Dedifferentiated amniotic fluid mesenchymal stem cell (primary cell): ENCODE results near the gene LIPG.

Experiments
- DNase-seq: peaks from one replicate; pipeline ENCODE4 v3.0.0-alpha.2; 2016; ENCODE audit errors: extremely low spot score

Gene LIPG

DNA sequence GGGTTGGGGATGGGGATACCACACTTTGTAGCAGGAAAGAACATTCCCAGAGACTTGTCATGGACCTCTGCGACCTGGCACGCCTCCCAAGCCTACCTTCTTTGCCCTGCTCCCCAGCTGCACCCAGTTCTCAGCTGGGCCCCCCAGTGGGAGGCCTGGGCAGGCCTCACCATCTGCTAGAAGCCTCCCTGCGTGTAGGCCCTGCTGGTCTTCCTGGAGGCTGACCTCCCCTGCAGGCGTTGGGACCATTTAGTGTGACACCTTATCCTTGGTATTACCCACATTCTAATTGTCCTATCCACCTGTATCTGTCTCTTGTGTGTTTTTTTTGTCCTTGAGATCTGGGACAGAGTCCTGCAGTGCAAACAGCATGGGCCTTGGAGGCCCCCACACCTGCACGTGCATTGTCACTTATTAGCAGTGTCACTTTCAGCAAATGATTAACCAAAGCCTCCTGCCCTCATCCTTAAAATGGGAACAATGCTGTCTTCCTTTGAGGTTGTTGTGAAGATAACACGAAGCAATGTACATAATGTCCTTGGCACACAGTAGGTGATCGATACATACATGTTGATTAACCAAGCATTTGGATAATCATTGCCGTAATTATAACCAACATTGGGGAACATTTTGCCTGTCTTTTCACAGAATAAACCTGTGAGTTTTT is 77.2 kb downstream of the LIPG start:
- no peak for DNase-seq

DNA sequence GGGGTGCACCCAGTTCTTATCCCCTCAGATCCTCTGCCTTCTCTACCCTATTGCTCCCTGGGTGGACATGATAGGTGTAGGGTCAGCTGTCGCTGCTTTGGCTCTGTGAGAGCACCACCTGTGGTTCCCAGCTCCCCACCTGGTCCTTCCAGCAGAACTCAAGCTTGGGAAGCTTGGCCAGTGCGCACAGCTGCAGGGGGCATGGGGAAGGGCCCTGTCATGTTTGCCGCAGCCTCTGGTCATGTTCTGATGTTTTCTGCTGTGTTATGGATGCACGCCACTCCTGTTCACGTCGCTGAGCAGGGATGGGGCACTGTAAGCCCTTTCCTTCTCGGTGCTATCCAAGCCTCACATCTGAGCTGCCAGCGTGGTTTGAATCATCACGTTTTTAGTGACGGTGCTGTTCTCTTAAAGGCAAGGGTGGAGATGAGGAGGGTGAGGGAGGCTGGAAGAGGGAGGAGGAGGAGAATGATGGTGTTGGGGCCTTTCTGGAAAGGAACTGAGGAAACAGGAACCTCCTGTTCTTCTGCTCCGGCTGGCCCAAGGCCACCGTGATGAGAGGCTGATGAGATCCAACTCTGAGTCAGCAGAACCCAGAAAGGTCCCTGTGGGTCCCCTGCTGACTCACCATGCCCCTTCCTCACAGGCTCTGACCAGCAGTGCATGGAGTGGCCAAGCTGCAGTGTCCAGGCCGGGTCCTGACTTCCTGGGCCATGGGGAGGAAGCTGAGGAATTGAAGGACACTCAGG is 78.0 kb downstream of the LIPG start:
- no peak for DNase-seq

DNA sequence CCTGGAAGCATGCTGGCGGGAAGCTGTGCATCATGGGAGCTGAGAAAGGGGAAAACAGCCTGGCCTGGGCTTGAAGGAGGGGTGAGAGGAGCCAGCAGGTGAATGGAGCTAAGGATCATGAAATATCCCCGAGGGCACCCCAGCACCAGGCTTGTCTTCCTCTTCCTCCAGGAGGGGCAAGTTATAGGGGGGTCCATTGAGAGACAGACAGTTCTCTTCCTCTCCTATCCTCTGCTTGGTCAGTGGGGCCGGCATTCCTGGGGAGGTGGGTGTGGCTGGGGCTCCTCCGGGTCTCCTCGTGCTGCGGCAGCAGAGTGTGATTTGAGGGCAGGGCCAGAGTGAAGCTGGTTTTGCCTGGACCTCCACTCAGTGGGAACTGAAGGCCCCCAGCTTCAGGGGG is 78.9 kb downstream of the LIPG start:
- no peak for DNase-seq

DNA sequence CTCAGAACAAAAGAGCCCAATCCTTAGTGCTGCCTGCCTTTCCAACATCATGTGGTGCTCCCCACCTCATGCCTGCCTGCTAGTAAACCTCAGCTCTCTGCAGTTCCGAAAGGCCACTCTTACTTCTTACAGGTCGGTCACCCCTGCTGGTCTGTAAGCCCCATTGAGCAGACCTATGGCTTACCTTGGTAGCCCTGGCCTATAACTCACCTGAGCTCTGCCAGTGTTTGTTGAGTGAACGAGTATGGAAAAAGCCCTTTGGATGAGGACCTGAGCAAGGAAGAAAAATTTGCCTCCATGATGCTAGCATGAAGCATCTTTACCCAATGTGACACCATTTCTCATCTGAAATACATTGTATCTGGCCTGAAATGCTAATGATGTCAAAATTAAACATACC is 83.3 kb downstream of the LIPG start:
- no peak for DNase-seq

DNA sequence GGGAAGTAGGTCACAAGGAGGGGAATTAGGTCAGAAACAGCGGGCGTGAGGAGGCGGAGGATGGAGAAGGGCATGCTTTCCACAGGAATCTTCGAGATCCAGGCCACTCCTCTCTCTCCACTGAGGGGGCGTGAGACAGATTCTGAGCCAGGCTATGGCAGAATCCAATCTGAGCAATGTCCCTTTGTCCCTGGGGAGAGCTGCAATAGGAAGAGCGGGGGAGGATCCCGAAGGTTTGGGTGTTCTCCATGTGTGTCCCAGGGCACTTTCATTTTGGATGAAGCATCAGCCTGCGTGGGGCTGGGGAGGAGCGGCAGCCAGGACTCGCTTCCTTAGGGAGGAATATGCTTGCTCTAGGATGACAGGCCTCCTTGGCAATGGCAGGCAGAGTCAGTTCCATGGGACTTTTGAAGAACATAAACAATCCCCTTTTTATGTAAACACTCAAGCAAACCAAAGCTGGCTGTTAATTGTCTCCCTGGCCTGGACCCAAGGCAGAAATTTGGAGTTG is 84.0 kb downstream of the LIPG start:
- no peak for DNase-seq

DNA sequence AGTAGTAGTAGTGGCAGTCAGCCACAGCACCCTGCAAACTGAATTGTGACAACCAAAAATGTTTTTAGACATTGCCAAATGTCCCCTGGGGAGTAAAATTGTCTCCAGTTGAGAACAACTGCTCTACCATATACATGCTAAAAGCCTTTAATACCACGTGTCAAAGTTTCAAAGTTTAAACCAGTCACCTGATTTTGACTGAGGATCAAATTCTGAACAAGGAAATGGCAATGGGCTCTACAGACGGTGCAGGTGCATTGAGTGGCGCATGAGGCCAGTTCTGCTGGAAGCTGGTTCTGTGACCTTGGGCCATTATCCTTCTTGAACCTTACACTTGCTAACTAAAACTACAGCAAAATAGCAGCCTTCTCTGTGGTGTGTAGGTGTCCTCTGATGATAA is 85.0 kb downstream of the LIPG start:
- DNase-seq: no peak

DNA sequence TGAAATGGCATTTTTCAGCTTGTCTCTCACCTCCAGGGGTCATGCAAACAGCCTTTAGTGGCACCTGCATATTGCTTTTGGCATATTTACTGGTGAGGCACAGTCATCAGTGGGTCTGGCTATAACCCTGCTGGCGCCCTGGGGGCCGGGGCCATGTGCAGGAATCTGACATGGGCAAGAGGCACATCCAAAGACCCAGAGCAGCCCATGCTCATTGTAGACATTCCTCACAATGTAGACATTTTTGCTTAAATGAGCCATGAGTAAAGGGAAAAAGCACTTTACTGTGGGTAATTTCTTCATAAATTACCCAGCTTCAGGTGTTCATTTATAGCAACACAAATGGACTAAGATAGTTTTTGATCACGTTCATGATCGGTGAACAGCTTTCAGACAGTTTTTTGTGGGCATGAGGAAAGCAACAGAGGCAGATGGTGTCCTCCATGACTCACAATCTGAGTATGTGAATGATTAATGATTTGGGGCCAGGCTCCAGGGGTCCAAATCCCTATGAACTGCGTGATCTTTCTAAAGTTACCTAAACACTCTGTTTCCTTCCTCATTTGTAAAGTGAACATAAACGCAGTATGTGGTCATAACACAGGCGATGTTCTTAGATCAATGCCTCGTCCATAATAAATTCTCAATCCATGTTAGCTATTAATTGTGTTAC is 85.8 kb downstream of the LIPG start:
- no peak for DNase-seq

DNA sequence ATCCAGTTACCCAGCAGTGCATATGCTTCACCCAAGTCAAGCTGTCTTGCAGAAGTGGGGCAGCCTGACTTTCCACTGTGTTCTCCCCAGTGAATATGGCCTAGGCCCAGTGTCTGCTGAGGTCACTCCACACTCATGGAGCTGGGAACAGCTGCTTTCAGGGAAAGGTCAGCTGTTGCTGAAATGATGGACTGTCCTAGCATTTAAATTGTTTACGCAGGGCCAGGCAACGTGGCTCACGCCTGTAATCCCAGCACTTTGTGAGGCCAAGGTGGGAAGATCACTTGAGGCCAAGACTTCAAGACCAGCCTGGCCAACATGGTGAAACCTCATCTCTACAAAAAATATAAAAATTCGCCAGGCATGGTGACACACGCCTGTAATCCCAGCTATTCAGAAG is 86.5 kb downstream of the LIPG start:
- no peak for DNase-seq
